CD1c-positive myeloid dendritic cell (primary cell): ENCODE results near the gene SRP72.

ENCODE experiments used
- DNase-seq: peaks from one replicate; pipeline ENCODE4 v3.0.0-alpha.2; 2016; ENCODE audit errors: extremely low spot score

SRP72 gene

GRCh38 chr4:56550642-56551041 is 83.2 kb downstream of the SRP72 start:
- DNase-seq, result no peak

GRCh38 chr4:56551516-56551915 is 84.1 kb downstream of the SRP72 start:
- DNase-seq, result no peak

GRCh38 chr4:56552273-56552672 is 84.9 kb downstream of the SRP72 start:
- DNase-seq, result no peak
